Endothelial cell of umbilical vein (primary cell): ENCODE measurements around the gene VTI1A. TPM values are rescaled to one million over a fixed set of nuclear protein-coding genes. Genes with fewer than 3 reads are reported as not detected.

Source experiments
- BruUV-seq: library from RNA; stranded (reverse); fragments of 400-500 nt; replicated peaks from 2 replicates; lab custom pipeline; 2021; lab: Mats Ljungman, UMichigan
- CTCF ChIA-PET: fragments of 300-600, 350-600 bp; sonication (Branson Sonifier 250); formaldehyde crosslinking; loops from one replicate; lab custom pipeline; 2021; ENCODE audit warnings: antibody characterized with exemption, inconsistent platforms; lab: Charles Lee
- POLR2A ChIA-PET: fragments of 300-600, 350-600 bp; sonication (Branson Sonifier 250); formaldehyde crosslinking; loops from one replicate; lab custom pipeline; 2021; ENCODE audit warnings: antibody characterized with exemption, inconsistent platforms; lab: Charles Lee
- DNase-seq: peaks from one replicate; pipeline ENCODE4 v3.0.0-alpha.2; 2011; ENCODE audit warnings: low read depth, low spot score
- FAIRE-seq: peaks from 2 replicates; lab custom pipeline; 2011; peaks lifted over from hg19 to GRCh38; lab: Jason Lieb, UNC
- H2AFZ ChIP-seq: 2 replicates; pipeline ENCODE4 v1.6.0; 2012; ENCODE audit warnings: low read depth, low read length, control low read depth, inconsistent platforms
- H3K27ac ChIP-seq: 2 replicates; pipeline ENCODE4 v1.5.1; 2011; ENCODE audit warnings: low read depth, mild to moderate bottlenecking, control low read depth, low read length, moderate library complexity; ENCODE audit not compliant: insufficient read depth
- H3K27me3 ChIP-seq, 2 experiments: 2 replicates each; pipeline versions ENCODE4 v1.6.0 to v1.6.1; 2011; ENCODE audit warnings: low read length in 2 of 2, mixed read lengths in 1 of 2; ENCODE audit not compliant: control insufficient read depth in 2 of 2, insufficient read depth in 2 of 2
- H3K36me3 ChIP-seq, 2 experiments: 2 replicates in 1 of 2; 3 replicates in 1 of 2; pipeline ENCODE4 v1.5.1; 2011; ENCODE audit warnings: low read length in 2 of 2, mild to moderate bottlenecking in 1 of 2, moderate library complexity in 1 of 2; ENCODE audit not compliant: control insufficient read depth in 2 of 2, insufficient read depth in 2 of 2; ENCODE audit errors: extremely low read depth in 1 of 2
- H3K4me1 ChIP-seq: 3 replicates; pipeline ENCODE4 v1.5.1; 2011; ENCODE audit warnings: mild to moderate bottlenecking, low read length; ENCODE audit not compliant: control insufficient read depth, insufficient read depth; ENCODE audit errors: extremely low read depth
- H3K4me2 ChIP-seq: 2 replicates; pipeline ENCODE4 v1.6.1; 2011; ENCODE audit warnings: low read length, control low read depth, mixed read lengths; ENCODE audit not compliant: insufficient read depth
- H3K4me3 ChIP-seq, 3 experiments: fragments of 200-600 bp in 1 of 3; sonication (generic), shearing (Covaris generic) in 1 of 3; replicated peaks in 1 of 3; 2 replicates each; pipeline ENCODE4 v1.5.1; 2011 to 2016; ENCODE audit warnings: control low read depth in 3 of 3, low read length in 3 of 3, mild to moderate bottlenecking in 2 of 3, inconsistent platforms in 1 of 3, low read depth in 1 of 3, moderate library complexity in 1 of 3; ENCODE audit not compliant: insufficient read depth in 1 of 3
- H3K79me2 ChIP-seq: 2 replicates; pipeline ENCODE4 v1.6.0; 2012; ENCODE audit warnings: low read length, inconsistent platforms; ENCODE audit not compliant: control insufficient read depth, insufficient read depth
- H3K9ac ChIP-seq: replicated peaks from 2 replicates; pipeline ENCODE3; 2011; ENCODE audit warnings: low read length, control low read depth; ENCODE audit not compliant: insufficient read depth; ENCODE audit errors: extremely low read depth
- H3K9me1 ChIP-seq: replicated peaks from 3 replicates; pipeline ENCODE4 v1.6.0; 2011; ENCODE audit warnings: mild to moderate bottlenecking, low read length; ENCODE audit not compliant: control insufficient read depth, insufficient read depth; ENCODE audit errors: extremely low read depth
- H3K9me3 ChIP-seq: replicated peaks from 2 replicates; pipeline ENCODE4 v1.5.1; 2012; ENCODE audit warnings: low read length, inconsistent platforms; ENCODE audit not compliant: control insufficient read depth, insufficient read depth
- H4K20me1 ChIP-seq: replicated peaks from 2 replicates; pipeline ENCODE3; 2011; ENCODE audit warnings: mild to moderate bottlenecking, low read length; ENCODE audit not compliant: control insufficient read depth, insufficient read depth; ENCODE audit errors: extremely low read depth
- CTCF ChIP-seq, 2 donors: IDR thresholded peaks; 1 replicate in 1 of 2; 2 replicates in 1 of 2; pipeline ENCODE4 v1.5.1; 2011; ENCODE audit warnings: low read length in 2 of 2, mild to moderate bottlenecking in 2 of 2, moderate library complexity in 2 of 2, control low read depth in 1 of 2, inconsistent platforms in 1 of 2, low read depth in 1 of 2; ENCODE audit not compliant: insufficient read depth in 1 of 2; ENCODE audit errors: extremely low read depth in 1 of 2
- EZH2 ChIP-seq: IDR thresholded peaks from 2 replicates; pipeline ENCODE4 v1.6.1; 2012; ENCODE audit warnings: borderline replicate concordance, low read depth, mild to moderate bottlenecking, moderate library complexity, low read length, inconsistent platforms; ENCODE audit not compliant: severe bottlenecking
- FOS ChIP-seq: IDR thresholded peaks from 2 replicates; pipeline ENCODE4 v1.6.1; 2011; ENCODE audit warnings: mild to moderate bottlenecking, low read length, moderate library complexity, borderline replicate concordance; ENCODE audit not compliant: insufficient read depth
- GATA2 ChIP-seq: IDR thresholded peaks from 2 replicates; pipeline ENCODE4 v1.7.0; 2011; ENCODE audit warnings: low read depth, mild to moderate bottlenecking, moderate library complexity, mixed read lengths, low read length; ENCODE audit not compliant: insufficient read length, insufficient read depth
- JUN ChIP-seq: IDR thresholded peaks from 2 replicates; pipeline ENCODE4 v1.6.1; 2011; ENCODE audit warnings: borderline replicate concordance, low read depth; ENCODE audit not compliant: insufficient read length, insufficient read depth
- MAX ChIP-seq: IDR thresholded peaks from 2 replicates; pipeline ENCODE4 v1.6.1; 2011; ENCODE audit not compliant: insufficient read depth, insufficient read length
- MYC ChIP-seq: IDR thresholded peaks from one replicate; pipeline ENCODE4 v1.6.1; 2011; ENCODE audit warnings: mild to moderate bottlenecking, low read depth, low read length
- POLR2A ChIP-seq: IDR thresholded peaks from 2 replicates; pipeline ENCODE4 v1.6.1; 2012; ENCODE audit warnings: low read depth, mild to moderate bottlenecking, control low read depth, low read length
- POLR2AphosphoS5 ChIP-seq: IDR thresholded peaks from 2 replicates; pipeline ENCODE4 v1.6.1; 2012; ENCODE audit warnings: low read depth, mild to moderate bottlenecking, control low read depth, low read length, moderate library complexity; ENCODE audit not compliant: insufficient read depth
- dilution Hi-C: fragments of 300-500 bp; cut with MboI; formaldehyde crosslinking; loops from one replicate; pipeline ENCODE4 v1.15.0; 2019; ENCODE audit warnings: low sequenced_read_pairs; ENCODE audit not compliant: extremely low pct_ligation_motif_present
- intact Hi-C: fragments of 100-400 bp; cut with micrococcal nuclease; formaldehyde crosslinking; loops from one replicate; pipeline ENCODE4 v1.10.0; 2022
- polyA plus RNA-seq, 4 experiments: library from polyadenylated mRNA; depleted of rRNA in 3 of 4; stranded (reverse) in 3 of 4; unstranded in 1 of 4; fragments of >200 nt; gene quantifications; 2 replicates each; pipeline versions ENCODE4 v1.2.1 to v1.2.3, GENCODE V29; 2011 to 2012; ENCODE audit warnings: missing spikeins in 1 of 4
- total RNA-seq: library from RNA; stranded (reverse); gene quantifications from 2 replicates; pipeline ENCODE4 v1.2.3, GENCODE V29; 2021

The VTI1A gene
- total and polyA plus RNA-seq, 2 donors (not counting 3 experiments of a cell fraction or from before 2014, with no cell fraction given), result 10.8 to 35.6 TPM

DNA sequence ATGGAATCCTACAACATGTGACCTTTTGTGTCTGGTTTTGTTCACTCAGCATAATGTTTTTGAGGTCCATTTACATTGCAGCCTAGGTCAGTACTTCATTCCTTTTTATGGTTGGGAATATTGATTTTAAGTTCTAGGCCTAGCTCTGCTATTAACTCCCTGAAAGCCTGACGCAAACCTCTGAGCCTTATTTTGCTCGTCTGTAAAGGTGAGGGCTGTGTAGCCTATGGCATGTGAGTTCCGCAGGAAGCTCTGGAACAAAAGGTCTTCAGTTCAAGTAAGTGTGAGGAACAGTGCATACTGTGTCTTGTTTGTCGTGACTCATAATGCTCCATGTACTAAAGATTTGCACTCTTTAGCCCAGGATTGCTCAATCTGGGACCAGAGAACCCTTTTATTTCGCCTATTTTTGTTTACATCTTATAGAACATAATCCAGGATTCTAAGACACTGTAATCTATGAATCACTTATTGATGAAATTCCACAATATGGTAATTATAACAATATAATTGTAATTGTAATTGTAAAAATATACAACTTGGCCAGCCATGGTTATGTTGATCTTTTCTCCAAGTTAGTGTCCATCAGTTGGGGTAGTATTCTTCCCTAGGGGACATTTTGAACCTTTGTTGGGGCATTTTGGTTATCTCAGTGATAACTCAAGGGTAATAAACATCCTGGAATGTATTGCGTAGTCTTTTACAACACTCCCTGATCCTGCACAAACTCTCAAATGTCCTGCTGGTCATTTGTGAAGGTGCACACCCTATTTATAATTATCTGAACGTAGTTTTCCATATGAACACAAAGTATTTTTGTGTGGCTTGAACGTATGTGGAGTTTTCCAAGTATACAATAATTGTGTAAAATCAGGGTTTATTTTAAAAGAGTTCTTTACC lies 184.7 kb downstream of the VTI1A start:
- no peaks in the 10 kb centered on the region for H3K9me1 ChIP-seq
- BruUV-seq, result no TSS peak
- no peak overlapping the region for H2AFZ ChIP-seq
- no peaks in the 10 kb centered on the region for H3K27me3 ChIP-seq
- intact Hi-C loops (no loop called here), dilution Hi-C loops (no loop called here)
- no peaks in the 10 kb centered on the region for H3K79me2 ChIP-seq
- H3K4me3 ChIP-seq, result no peak overlapping the region
- DNase-seq (no peak), FAIRE-seq (no peak)
- H3K4me1 ChIP-seq, result peaks cover 5% of the 10 kb centered on the region
- H3K27ac ChIP-seq, result no peak overlapping the region
- H4K20me1 ChIP-seq, result no peaks in the 10 kb centered on the region
- no peak overlapping the region for H3K9ac ChIP-seq
- H3K4me2 ChIP-seq, result no peak overlapping the region
- CTCF ChIA-PET, result no interaction called here
- no peak for TF ChIP-seq POLR2A
- no peak for TF ChIP-seq FOS
- no peak for TF ChIP-seq EZH2
- no peak for TF ChIP-seq MAX
- TF ChIP-seq GATA2, result no peak
- TF ChIP-seq POLR2AphosphoS5, result no peak
- TF ChIP-seq CTCF (IDR thresholded peaks at IDR 0.05; ENCODE audit: extremely low read depth in 1 of 2, insufficient read depth in 1 of 2, low read depth in 1 of 2, low read length in 2 of 2), result no peak
- no peak for TF ChIP-seq MYC
- TF ChIP-seq JUN, result no peak
- POLR2A ChIA-PET, result no interaction called here
- H3K36me3 ChIP-seq, result no peaks in the 10 kb centered on the region
- H3K9me3 ChIP-seq, result no peaks in the 10 kb centered on the region
